ENCODE results near the gene SEMA5B.

Gene SEMA5B

DNA sequence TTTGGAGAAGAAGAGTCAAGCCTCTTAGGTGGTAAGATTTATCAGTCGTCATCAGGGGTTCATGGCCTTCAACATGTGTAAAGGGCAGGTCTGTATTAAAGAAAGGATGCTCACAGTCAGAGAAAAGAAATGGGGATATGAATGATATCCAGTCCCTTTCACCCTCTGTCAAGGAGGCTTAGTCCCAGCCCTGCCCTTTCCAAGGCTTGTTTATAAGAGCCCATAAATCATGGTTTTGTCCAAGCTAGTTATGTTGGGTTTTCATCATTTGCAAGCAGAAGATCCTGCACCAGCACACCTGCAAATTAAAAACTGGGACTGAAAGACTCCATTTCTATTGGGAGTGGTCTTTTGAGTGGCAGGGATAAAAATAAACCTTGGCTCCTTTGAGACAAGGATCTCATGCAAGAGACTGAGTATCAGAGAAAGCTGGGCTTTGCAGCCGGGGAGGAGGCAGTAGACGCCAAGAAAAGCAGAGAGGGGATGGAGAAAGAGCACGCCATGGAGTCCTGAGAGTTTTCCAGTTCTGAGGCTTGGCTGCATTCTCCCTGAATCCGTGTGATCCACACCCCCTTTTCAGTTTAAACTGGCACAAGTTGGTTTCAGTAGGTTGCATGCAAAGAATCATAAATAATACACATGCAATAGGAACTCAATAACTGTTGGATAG is 26.7 kb upstream of the SEMA5B start:
- Histone ChIP-seq H3K36me3 (ENCODE audit: insufficient read depth) (no peaks in the 10 kb centered on the region), H2AFZ (ENCODE audit: low read depth) (no peak overlapping the region), H3K9ac (no peak overlapping the region), H3K27ac (no peak overlapping the region), H4K20me1 (ENCODE audit: insufficient read depth) (no peaks in the 10 kb centered on the region), H3K4me3 (IDR thresholded peaks at IDR 0.05; ENCODE audit: insufficient read depth, low read depth, low read length) (no peak overlapping the region), H3K4me1 (ENCODE audit: low read depth, poor library complexity, severe bottlenecking) (no peaks in the 10 kb centered on the region), H3K27me3 (ENCODE audit: insufficient read depth, low read depth) (no peaks in the 10 kb centered on the region), H3K4me2 (no peak overlapping the region), H3K79me2 (ENCODE audit: insufficient read depth, low read depth) (no peaks in the 10 kb centered on the region)
- TF ChIP-seq, protein P1, sequence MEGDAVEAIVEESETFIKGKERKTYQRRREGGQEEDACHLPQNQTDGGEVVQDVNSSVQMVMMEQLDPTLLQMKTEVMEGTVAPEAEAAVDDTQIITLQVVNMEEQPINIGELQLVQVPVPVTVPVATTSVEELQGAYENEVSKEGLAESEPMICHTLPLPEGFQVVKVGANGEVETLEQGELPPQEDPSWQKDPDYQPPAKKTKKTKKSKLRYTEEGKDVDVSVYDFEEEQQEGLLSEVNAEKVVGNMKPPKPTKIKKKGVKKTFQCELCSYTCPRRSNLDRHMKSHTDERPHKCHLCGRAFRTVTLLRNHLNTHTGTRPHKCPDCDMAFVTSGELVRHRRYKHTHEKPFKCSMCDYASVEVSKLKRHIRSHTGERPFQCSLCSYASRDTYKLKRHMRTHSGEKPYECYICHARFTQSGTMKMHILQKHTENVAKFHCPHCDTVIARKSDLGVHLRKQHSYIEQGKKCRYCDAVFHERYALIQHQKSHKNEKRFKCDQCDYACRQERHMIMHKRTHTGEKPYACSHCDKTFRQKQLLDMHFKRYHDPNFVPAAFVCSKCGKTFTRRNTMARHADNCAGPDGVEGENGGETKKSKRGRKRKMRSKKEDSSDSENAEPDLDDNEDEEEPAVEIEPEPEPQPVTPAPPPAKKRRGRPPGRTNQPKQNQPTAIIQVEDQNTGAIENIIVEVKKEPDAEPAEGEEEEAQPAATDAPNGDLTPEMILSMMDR (conservative IDR thresholded peaks at IDR 0.05; ENCODE audit: low read depth, low read length) = no peak

DNA sequence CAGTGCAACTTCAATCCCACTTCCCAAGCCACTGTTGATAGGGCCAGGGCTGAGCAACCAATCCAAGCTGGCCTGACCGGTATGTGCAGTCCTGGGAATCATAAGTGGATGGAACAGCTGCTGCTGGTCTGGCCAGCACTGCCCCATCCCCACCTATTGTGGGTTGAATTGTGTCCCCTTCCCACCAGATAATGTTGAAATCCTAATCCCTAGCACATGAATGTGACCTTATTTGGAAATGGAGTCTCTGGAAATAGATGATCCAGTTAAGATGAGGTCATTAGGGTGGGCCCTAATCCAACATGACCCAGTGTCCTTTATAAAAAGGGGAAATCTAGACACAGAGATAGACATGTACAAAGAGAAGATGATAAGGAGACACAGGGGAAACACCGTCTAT is 25.5 kb upstream of the SEMA5B start:
- Histone ChIP-seq H3K9ac (no peak overlapping the region), H3K27me3 (ENCODE audit: insufficient read depth, low read depth) (no peaks in the 10 kb centered on the region), H3K27ac (no peak overlapping the region), H3K36me3 (ENCODE audit: insufficient read depth) (no peaks in the 10 kb centered on the region), H3K4me1 (ENCODE audit: low read depth, poor library complexity, severe bottlenecking) (no peaks in the 10 kb centered on the region), H3K79me2 (ENCODE audit: insufficient read depth, low read depth) (no peaks in the 10 kb centered on the region), H3K4me2 (no peak overlapping the region), H2AFZ (ENCODE audit: low read depth) (no peak overlapping the region), H3K4me3 (IDR thresholded peaks at IDR 0.05; ENCODE audit: insufficient read depth, low read depth, low read length) (no peak overlapping the region), H4K20me1 (ENCODE audit: insufficient read depth) (no peaks in the 10 kb centered on the region)
- TF ChIP-seq, protein P1 (conservative IDR thresholded peaks at IDR 0.05; ENCODE audit: low read depth, low read length) = no peak

DNA sequence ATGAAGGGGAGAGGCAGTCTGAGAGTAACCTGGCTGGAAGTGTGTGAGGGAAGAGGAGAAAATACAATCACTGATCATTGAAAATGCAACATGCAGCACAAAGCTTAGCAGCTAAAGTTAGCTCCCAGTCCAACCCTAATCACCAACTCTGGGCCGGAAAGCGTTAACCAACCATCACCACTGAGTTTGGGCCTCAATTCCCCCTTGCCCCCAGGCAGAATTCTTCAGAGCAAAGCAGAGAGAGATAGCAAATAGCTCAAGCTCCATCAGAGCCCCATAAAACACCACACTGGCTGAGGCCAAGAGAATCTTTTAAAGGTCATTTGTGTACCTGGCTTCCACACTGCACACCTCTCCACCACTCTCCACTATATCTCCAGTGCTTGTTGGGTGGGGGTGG is 23.1 kb upstream of the SEMA5B start:
- H4K20me1 ChIP-seq (ENCODE audit: insufficient read depth) = no peaks in the 10 kb centered on the region
- no peak overlapping the region for H2AFZ ChIP-seq (ENCODE audit: low read depth)
- no peaks in the 10 kb centered on the region for H3K79me2 ChIP-seq (ENCODE audit: insufficient read depth, low read depth)
- TF ChIP-seq, protein P1 (conservative IDR thresholded peaks at IDR 0.05; ENCODE audit: low read depth, low read length) = no peak
- H3K4me3 ChIP-seq (IDR thresholded peaks at IDR 0.05; ENCODE audit: insufficient read depth, low read depth, low read length) = no peak overlapping the region
- no peak overlapping the region for H3K9ac ChIP-seq
- H3K4me1 ChIP-seq (ENCODE audit: low read depth, poor library complexity, severe bottlenecking) = no peaks in the 10 kb centered on the region
- no peak overlapping the region for H3K4me2 ChIP-seq
- H3K27ac ChIP-seq = no peak overlapping the region
- no peaks in the 10 kb centered on the region for H3K36me3 ChIP-seq (ENCODE audit: insufficient read depth)
- no peaks in the 10 kb centered on the region for H3K27me3 ChIP-seq (ENCODE audit: insufficient read depth, low read depth)

DNA sequence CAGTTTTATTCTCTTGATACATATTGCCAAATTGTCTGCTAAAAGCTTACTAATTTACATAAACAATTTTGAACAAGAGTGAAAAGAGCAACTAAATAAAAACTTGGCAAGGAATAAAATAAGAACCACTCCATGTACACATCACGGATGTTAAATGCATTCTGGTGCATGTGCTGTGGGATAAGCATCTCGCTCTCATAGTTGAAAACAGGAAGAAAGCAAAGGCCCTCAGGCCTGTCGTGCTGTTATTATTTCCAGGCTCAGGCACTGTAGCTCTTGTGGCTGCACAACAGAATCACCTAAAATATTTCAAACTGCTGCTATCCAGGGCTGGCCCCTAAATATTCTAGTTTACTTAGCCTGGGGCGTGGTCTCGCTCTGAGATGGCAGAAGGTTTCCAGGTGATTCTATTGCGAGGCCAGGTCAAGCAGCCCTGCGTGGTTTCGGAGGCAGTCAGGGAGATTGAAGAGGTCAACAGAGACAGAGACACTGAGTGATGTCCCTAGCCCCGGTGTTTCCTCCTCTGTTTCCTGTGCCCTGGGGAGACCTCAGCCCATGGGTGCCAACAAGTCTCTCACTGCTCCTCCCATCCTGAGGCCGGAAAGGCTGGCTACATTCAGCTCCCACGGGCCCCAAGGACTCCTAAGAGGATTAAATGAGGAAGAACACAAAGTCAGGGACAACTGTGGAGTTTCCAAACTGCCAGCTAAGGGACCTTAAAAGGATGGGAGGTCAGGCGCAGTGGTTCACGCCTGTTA is 21.1 kb upstream of the SEMA5B start:
- Histone ChIP-seq H3K9ac (no peak overlapping the region), H3K27me3 (ENCODE audit: insufficient read depth, low read depth) (no peaks in the 10 kb centered on the region), H3K36me3 (ENCODE audit: insufficient read depth) (no peaks in the 10 kb centered on the region), H3K79me2 (ENCODE audit: insufficient read depth, low read depth) (no peaks in the 10 kb centered on the region), H3K4me1 (ENCODE audit: low read depth, poor library complexity, severe bottlenecking) (no peaks in the 10 kb centered on the region), H3K4me2 (no peak overlapping the region), H2AFZ (ENCODE audit: low read depth) (no peak overlapping the region), H4K20me1 (ENCODE audit: insufficient read depth) (no peaks in the 10 kb centered on the region), H3K4me3 (IDR thresholded peaks at IDR 0.05; ENCODE audit: insufficient read depth, low read depth, low read length) (no peak overlapping the region), H3K27ac (no peak overlapping the region)
- TF ChIP-seq, protein P1 (conservative IDR thresholded peaks at IDR 0.05; ENCODE audit: low read depth, low read length) = no peak

Data from KMS-11 (cell line).